ENCODE measurements around the gene MACC1. TPM values are rescaled to one million over a fixed set of nuclear protein-coding genes. Genes with fewer than 3 reads are reported as not detected.

Gene MACC1
- total and polyA plus RNA-seq, 2 donors (not counting 1 experiment from before 2014, with no cell fraction given): 0.92 to 6.2 TPM

GRCh38 chr7:20165146-20165510 is 52.1 kb downstream of the MACC1 start:
- ChIA-PET CTCF (interaction anchor here (0.6 kb wide), 1 partner anchor 148 kb away, joined by 3 read pairs; no protein-coding TSS in a partner anchor), POLR2A (no interaction called here)
- no peaks in the 10 kb centered on the region for H4K20me1 ChIP-seq (ENCODE audit: control insufficient read depth, insufficient read depth, low read length, poor library complexity, severe bottlenecking)
- no peak overlapping the region for H3K4me3 ChIP-seq (ENCODE audit: control extremely low read depth in 1 of 5, extremely low read depth in 1 of 5, insufficient read depth in 1 of 5, low read depth in 2 of 5, low read length in 4 of 5)
- no peak overlapping the region for H2AFZ ChIP-seq (ENCODE audit: insufficient read depth, low read depth, low read length, poor library complexity, severe bottlenecking)
- DNase-seq (no peak), ATAC-seq (ENCODE audit: low read depth) (no peak)
- WGBS (ENCODE audit: insufficient coverage): 100% methylated on average over 1 of the region's 1 CpG
- H3K27me3 ChIP-seq (replicated peaks in 1 of 4; ENCODE audit: control extremely low read depth in 1 of 4, control insufficient read depth in 3 of 4, insufficient read depth in 4 of 4, low read length in 3 of 4): no peaks in the 10 kb centered on the region
- no peaks in the 10 kb centered on the region for H3K9me3 Mint-ChIP-seq (ENCODE audit: insufficient read depth)
- H3K27me3 Mint-ChIP-seq: no peaks in the 10 kb centered on the region
- no peaks in the 10 kb centered on the region for H3K4me1 Mint-ChIP-seq
- peaks cover 0 to 6% of the 10 kb centered on the region in 2 experiments for H3K36me3 ChIP-seq (replicated peaks in 1 of 2; ENCODE audit: control extremely low read depth in 1 of 2, control insufficient read depth in 1 of 2, extremely low read depth in 1 of 2, insufficient read depth in 2 of 2, low read length in 1 of 2)
- H3K9me3 ChIP-seq (ENCODE audit: control extremely low read depth in 1 of 3, control insufficient read depth in 2 of 3, insufficient read depth in 1 of 3, low read length in 2 of 3): no peaks in the 10 kb centered on the region
- H3K4me3 Mint-ChIP-seq: no peak overlapping the region
- H3K79me2 ChIP-seq (ENCODE audit: control insufficient read depth, insufficient read depth, low read length): no peaks in the 10 kb centered on the region
- TF ChIP-seq EZH2 (IDR thresholded peaks at IDR 0.05; ENCODE audit: borderline replicate concordance, insufficient read depth, low read depth, low read length, poor library complexity, severe bottlenecking): no peak
- TF ChIP-seq, protein P1, sequence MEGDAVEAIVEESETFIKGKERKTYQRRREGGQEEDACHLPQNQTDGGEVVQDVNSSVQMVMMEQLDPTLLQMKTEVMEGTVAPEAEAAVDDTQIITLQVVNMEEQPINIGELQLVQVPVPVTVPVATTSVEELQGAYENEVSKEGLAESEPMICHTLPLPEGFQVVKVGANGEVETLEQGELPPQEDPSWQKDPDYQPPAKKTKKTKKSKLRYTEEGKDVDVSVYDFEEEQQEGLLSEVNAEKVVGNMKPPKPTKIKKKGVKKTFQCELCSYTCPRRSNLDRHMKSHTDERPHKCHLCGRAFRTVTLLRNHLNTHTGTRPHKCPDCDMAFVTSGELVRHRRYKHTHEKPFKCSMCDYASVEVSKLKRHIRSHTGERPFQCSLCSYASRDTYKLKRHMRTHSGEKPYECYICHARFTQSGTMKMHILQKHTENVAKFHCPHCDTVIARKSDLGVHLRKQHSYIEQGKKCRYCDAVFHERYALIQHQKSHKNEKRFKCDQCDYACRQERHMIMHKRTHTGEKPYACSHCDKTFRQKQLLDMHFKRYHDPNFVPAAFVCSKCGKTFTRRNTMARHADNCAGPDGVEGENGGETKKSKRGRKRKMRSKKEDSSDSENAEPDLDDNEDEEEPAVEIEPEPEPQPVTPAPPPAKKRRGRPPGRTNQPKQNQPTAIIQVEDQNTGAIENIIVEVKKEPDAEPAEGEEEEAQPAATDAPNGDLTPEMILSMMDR (IDR thresholded peaks at IDR 0.05): no peak
- H3K27ac Mint-ChIP-seq: no peak overlapping the region
- no peak overlapping the region for H3K9ac ChIP-seq (ENCODE audit: low read length)
- no peak overlapping the region for H3K4me2 ChIP-seq (replicated peaks; ENCODE audit: low read depth, low read length, poor library complexity, severe bottlenecking)
- no peak overlapping the region for H3K27ac ChIP-seq (ENCODE audit: low read length in 2 of 2)
- intact Hi-C loops (cut with micrococcal nuclease): no loop called here
- no peaks in the 10 kb centered on the region for H3K4me1 ChIP-seq (ENCODE audit: control insufficient read depth in 2 of 2, insufficient read depth in 2 of 2, low read length in 2 of 2)

GRCh38 chr7:20164425-20165145 is 52.6 kb downstream of the MACC1 start:
- Histone ChIP-seq H3K9ac (ENCODE audit: low read length) (no peak overlapping the region), H3K79me2 (ENCODE audit: control insufficient read depth, insufficient read depth, low read length) (no peaks in the 10 kb centered on the region), H3K4me2 (replicated peaks; ENCODE audit: low read depth, low read length, poor library complexity, severe bottlenecking) (no peak overlapping the region), H4K20me1 (ENCODE audit: control insufficient read depth, insufficient read depth, low read length, poor library complexity, severe bottlenecking) (no peaks in the 10 kb centered on the region), H3K9me3 (ENCODE audit: control extremely low read depth in 1 of 3, control insufficient read depth in 2 of 3, insufficient read depth in 1 of 3, low read length in 2 of 3) (no peaks in the 10 kb centered on the region), H3K27ac (ENCODE audit: low read length in 2 of 2) (no peak overlapping the region), H2AFZ (ENCODE audit: insufficient read depth, low read depth, low read length, poor library complexity, severe bottlenecking) (no peak overlapping the region), H3K4me3 (ENCODE audit: control extremely low read depth in 1 of 5, extremely low read depth in 1 of 5, insufficient read depth in 1 of 5, low read depth in 2 of 5, low read length in 4 of 5) (no peak overlapping the region), H3K36me3 (replicated peaks in 1 of 2; ENCODE audit: control extremely low read depth in 1 of 2, control insufficient read depth in 1 of 2, extremely low read depth in 1 of 2, insufficient read depth in 2 of 2, low read length in 1 of 2) (peaks cover 0 to 8% of the 10 kb centered on the region in 2 experiments), H3K4me1 (ENCODE audit: control insufficient read depth in 2 of 2, insufficient read depth in 2 of 2, low read length in 2 of 2) (no peaks in the 10 kb centered on the region), H3K27me3 (replicated peaks in 1 of 4; ENCODE audit: control extremely low read depth in 1 of 4, control insufficient read depth in 3 of 4, insufficient read depth in 4 of 4, low read length in 3 of 4) (no peaks in the 10 kb centered on the region)
- Mint-ChIP-seq H3K27ac (no peak overlapping the region), H3K4me3 (no peak overlapping the region), H3K9me3 (ENCODE audit: insufficient read depth) (no peaks in the 10 kb centered on the region), H3K27me3 (no peaks in the 10 kb centered on the region), H3K4me1 (no peaks in the 10 kb centered on the region)
- ATAC-seq (ENCODE audit: low read depth) (no peak), DNase-seq (no peak)
- TF ChIP-seq EZH2 (IDR thresholded peaks at IDR 0.05; ENCODE audit: borderline replicate concordance, insufficient read depth, low read depth, low read length, poor library complexity, severe bottlenecking): no peak
- TF ChIP-seq, protein P1 (IDR thresholded peaks at IDR 0.05): no peak
- POLR2A ChIA-PET: no interaction called here
- WGBS (ENCODE audit: insufficient coverage): 84% methylated on average over 2 of the region's 6 CpGs
- intact Hi-C loops (cut with micrococcal nuclease): no loop called here
- CTCF ChIA-PET: interaction anchor here (0.6 to 0.7 kb wide), 2 partner anchors 60 to 149 kb away, joined by 3 read pairs; no protein-coding TSS in a partner anchor
